Measurements from ENCODE around the gene ANXA5. TPM values are rescaled to one million over a fixed set of nuclear protein-coding genes. Genes with fewer than 3 reads are reported as not detected.

The ANXA5 gene
- 382 TPM for total RNA-seq
- long read RNA-seq, transcript ANXA5-201 (13 exons, 1,762 nt), result major isoform, 754 of 809 reads
- long read RNA-seq, partial matches to known transcripts, result 17 of 809 reads
- long read RNA-seq, other reads (novel, unspliced or antisense), result 37 of 809 reads

GRCh38 chr4:121696581-121697461 lies at the start of gene ANXA5:
Gene ANXA5, minus strand, starts transcription at chr4:121696980. Its CDS starts 391 bp downstream, at chr4:121696589.
- ATAC-seq (peak; percentile 99), DNase-seq (peak; percentile 96)
- Histone ChIP-seq H3K36me3 (peaks cover 10% of the 10 kb centered on the region), H3K9me3 (no peaks in the 10 kb centered on the region), H3K4me3 (peak within 1 kb of the TSS; percentile 80), H3K4me1 (peaks cover 42% of the 10 kb centered on the region), H3K27me3 (no peaks in the 10 kb centered on the region), H3K27ac (peak within 1 kb of the TSS; percentile 97)
- intact Hi-C loops (cut with DNase I), result no loop called here
- TF ChIP-seq, protein P1, sequence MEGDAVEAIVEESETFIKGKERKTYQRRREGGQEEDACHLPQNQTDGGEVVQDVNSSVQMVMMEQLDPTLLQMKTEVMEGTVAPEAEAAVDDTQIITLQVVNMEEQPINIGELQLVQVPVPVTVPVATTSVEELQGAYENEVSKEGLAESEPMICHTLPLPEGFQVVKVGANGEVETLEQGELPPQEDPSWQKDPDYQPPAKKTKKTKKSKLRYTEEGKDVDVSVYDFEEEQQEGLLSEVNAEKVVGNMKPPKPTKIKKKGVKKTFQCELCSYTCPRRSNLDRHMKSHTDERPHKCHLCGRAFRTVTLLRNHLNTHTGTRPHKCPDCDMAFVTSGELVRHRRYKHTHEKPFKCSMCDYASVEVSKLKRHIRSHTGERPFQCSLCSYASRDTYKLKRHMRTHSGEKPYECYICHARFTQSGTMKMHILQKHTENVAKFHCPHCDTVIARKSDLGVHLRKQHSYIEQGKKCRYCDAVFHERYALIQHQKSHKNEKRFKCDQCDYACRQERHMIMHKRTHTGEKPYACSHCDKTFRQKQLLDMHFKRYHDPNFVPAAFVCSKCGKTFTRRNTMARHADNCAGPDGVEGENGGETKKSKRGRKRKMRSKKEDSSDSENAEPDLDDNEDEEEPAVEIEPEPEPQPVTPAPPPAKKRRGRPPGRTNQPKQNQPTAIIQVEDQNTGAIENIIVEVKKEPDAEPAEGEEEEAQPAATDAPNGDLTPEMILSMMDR (IDR thresholded peaks at IDR 0.05), result peak; percentile 14

- no peak overlapping the region for H3K27ac ChIP-seq
- H3K27me3 ChIP-seq, result no peaks in the 10 kb centered on the region
- no peak overlapping the region for H3K4me3 ChIP-seq
- TF ChIP-seq, protein P1 (IDR thresholded peaks at IDR 0.05), result no peak
- intact Hi-C loops (cut with DNase I), result no loop called here
- H3K4me1 ChIP-seq, result peaks cover 7% of the 10 kb centered on the region
- no peak for DNase-seq
- ATAC-seq, result no peak
- H3K36me3 ChIP-seq, result no peaks in the 10 kb centered on the region
- H3K9me3 ChIP-seq, result no peaks in the 10 kb centered on the region
These were observed 46.0 kb upstream of the ANXA5 start for GRCh38 chr4:121742794-121743193.

DNA sequence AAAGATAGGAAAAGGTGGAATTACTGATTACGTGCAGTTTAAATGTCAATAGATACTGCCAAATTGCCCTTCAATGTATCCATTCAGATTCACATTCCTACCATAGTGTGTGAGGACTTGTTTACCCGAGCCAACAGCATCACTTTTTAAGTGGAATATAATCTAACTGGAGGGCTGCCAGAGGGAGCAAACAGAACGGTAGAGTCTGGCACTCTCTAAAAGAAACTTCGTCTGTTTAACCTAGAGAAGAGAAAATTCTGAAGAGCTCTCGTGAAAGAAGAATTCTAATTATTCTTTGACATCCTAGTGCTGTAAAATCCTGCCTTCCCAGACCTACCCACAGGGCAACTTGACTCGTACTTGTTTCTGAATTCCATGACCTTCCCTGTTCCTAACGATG lies 45.0 kb upstream of the ANXA5 start:
- no peak for DNase-seq
- Histone ChIP-seq H3K36me3 (no peaks in the 10 kb centered on the region), H3K27me3 (no peaks in the 10 kb centered on the region), H3K4me3 (no peak overlapping the region), H3K4me1 (peaks cover 7% of the 10 kb centered on the region), H3K27ac (no peak overlapping the region), H3K9me3 (no peaks in the 10 kb centered on the region)
- intact Hi-C loops (cut with DNase I), result no loop called here
- TF ChIP-seq, protein P1 (IDR thresholded peaks at IDR 0.05), result no peak
- peak; percentile 66 for ATAC-seq

DNA sequence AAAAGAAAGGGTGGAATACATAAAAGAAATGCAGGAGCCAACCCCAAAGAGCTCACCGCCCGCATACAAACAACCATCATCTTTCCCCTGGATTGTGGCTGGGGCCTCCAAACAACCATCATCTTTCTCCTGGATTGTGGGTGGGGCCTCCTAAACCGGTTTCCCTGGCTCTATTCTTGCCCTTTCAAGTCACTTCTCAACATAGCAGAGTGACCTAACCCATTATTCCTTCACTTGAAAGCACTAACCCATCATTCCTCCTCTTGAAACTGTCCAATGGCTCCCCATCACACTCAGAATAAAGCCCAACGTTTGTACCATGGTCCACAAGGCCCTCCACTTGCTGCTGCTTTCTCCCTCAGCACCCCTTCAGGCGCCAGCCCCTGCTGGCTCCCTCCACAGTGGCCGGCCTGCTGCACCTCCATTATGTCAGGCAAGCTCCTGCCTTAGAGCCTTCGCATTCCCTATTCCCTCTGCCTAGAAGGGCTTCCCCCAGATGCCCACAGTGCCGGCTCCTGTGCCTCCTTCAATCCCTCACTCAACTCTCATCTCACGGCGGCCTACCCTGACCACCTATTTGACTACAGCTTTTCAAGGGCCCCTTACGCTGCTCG lies 44.1 kb upstream of the ANXA5 start:
- H3K9me3 ChIP-seq, result no peaks in the 10 kb centered on the region
- TF ChIP-seq, protein P1 (IDR thresholded peaks at IDR 0.05), result no peak
- peak; percentile 49 for ATAC-seq
- intact Hi-C loops (cut with DNase I), result no loop called here
- H3K27ac ChIP-seq, result no peak overlapping the region
- H3K27me3 ChIP-seq, result no peaks in the 10 kb centered on the region
- no peak overlapping the region for H3K4me3 ChIP-seq
- peaks cover 7% of the 10 kb centered on the region for H3K4me1 ChIP-seq
- H3K36me3 ChIP-seq, result no peaks in the 10 kb centered on the region
- no peak for DNase-seq

- Histone ChIP-seq H3K27me3 (no peaks in the 10 kb centered on the region), H3K9me3 (no peaks in the 10 kb centered on the region), H3K27ac (no peak overlapping the region), H3K4me1 (peaks cover 7% of the 10 kb centered on the region), H3K36me3 (no peaks in the 10 kb centered on the region), H3K4me3 (no peak overlapping the region)
- intact Hi-C loops (cut with DNase I), result no loop called here
- TF ChIP-seq, protein P1 (IDR thresholded peaks at IDR 0.05), result no peak
- ATAC-seq (no peak), DNase-seq (no peak)
These were observed 42.8 kb upstream of the ANXA5 start for GRCh38 chr4:121739575-121739974.
